Suprapubic skin (tissue), 4 donors: Measurements from ENCODE around the gene MARCHF3. TPM values are rescaled to one million over a fixed set of nuclear protein-coding genes. Genes with fewer than 3 reads are reported as not detected.

Source experiments
- DNase-seq, 2 donors: peaks; one replicate each; pipeline ENCODE4 v3.0.0-alpha.2; 2019; ENCODE audit warnings: low spot score in 2 of 2
- H3K27ac ChIP-seq: fragments of 200-600 bp; sonication (generic); one replicate; pipeline ENCODE4 v1.5.1; 2019
- H3K27me3 ChIP-seq: fragments of 200-600 bp; sonication (generic); one replicate; pipeline ENCODE4 v1.5.1; 2019
- H3K36me3 ChIP-seq: fragments of 200-600 bp; sonication (generic); one replicate; pipeline ENCODE4 v1.5.1; 2019
- H3K4me1 ChIP-seq: fragments of 200-600 bp; sonication (generic); one replicate; pipeline ENCODE4 v1.5.1; 2019
- H3K4me3 ChIP-seq: fragments of 200-600 bp; sonication (generic); one replicate; pipeline ENCODE4 v1.5.1; 2019; ENCODE audit warnings: mild to moderate bottlenecking
- H3K9me3 ChIP-seq: fragments of 200-600 bp; sonication (generic); one replicate; pipeline ENCODE4 v1.5.1; 2019
- EP300 ChIP-seq: sonication (generic); formaldehyde crosslinking; IDR thresholded peaks from one replicate; pipeline ENCODE4 v1.6.1; 2017; ENCODE audit warnings: antibody characterized with exemption
- POLR2A ChIP-seq, 2 donors: fragments of 450-650 bp; IDR thresholded peaks; one replicate each; pipeline ENCODE4 v1.6.1; 2017; ENCODE audit warnings: antibody characterized with exemption in 2 of 2, mild to moderate bottlenecking in 2 of 2, moderate library complexity in 2 of 2
- POLR2AphosphoS5 ChIP-seq, 3 donors: sonication (generic); formaldehyde crosslinking; IDR thresholded peaks; one replicate each; pipeline ENCODE4 v1.6.1; 2017; ENCODE audit warnings: antibody characterized with exemption in 3 of 3
- WGBS: methylation state at CpG from one replicate; pipeline ENCODE4 v1.1.5; 2018; 5-methylcytosine and 5-hydroxymethylcytosine counted together
- total RNA-seq, 4 donors: library from RNA; depleted of rRNA; stranded (reverse); fragments of >200 nt; gene quantifications; one replicate each; pipeline ENCODE4 v1.1.0, GENCODE V29; 2016
- TF ChIP-seq, protein P1 (sequence below), 2 donors: fragments of 200-600 bp in 1 of 2; fragments of 450-650 bp in 1 of 2; sonication (generic) in 1 of 2; IDR thresholded peaks; one replicate each; pipeline ENCODE4 v1.5.1; 2016 to 2019; ENCODE audit warnings: antibody characterized with exemption in 2 of 2, mild to moderate bottlenecking in 1 of 2, moderate library complexity in 1 of 2

The MARCHF3 gene
- total RNA-seq, 4 donors from 2014 or later = 13.9 to 34.8 (median 27.0) TPM

DNA sequence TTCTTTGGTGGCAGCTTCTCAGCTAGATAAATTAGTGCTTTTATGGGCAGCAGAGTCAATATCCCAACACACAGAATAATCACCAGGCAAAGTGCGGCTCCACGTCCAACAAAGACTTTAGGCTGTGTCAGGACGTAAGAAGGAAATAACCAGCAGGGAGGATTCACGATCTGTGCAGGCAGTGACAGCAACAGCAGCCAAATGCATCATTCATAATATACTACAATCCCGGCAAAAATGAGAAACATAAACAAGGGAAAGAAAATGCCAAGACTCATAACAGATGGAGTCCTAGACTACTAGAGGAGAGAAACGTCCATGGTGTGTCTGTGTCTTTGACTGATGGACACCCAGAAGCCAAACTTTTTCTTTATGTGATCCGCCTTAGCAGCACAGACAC lies 152.8 kb downstream of the MARCHF3 start:
- 73% methylated on average over 7 of the region's 7 CpGs for WGBS
- no peak overlapping the region for H3K4me3 ChIP-seq
- H3K4me1 ChIP-seq = no peaks in the 10 kb centered on the region
- no peak for DNase-seq
- TF ChIP-seq POLR2A (IDR thresholded peaks at IDR 0.05) = no peak
- no peak overlapping the region for H3K27ac ChIP-seq
- H3K27me3 ChIP-seq = no peaks in the 10 kb centered on the region
- H3K9me3 ChIP-seq = no peaks in the 10 kb centered on the region
- no peaks in the 10 kb centered on the region for H3K36me3 ChIP-seq

DNA sequence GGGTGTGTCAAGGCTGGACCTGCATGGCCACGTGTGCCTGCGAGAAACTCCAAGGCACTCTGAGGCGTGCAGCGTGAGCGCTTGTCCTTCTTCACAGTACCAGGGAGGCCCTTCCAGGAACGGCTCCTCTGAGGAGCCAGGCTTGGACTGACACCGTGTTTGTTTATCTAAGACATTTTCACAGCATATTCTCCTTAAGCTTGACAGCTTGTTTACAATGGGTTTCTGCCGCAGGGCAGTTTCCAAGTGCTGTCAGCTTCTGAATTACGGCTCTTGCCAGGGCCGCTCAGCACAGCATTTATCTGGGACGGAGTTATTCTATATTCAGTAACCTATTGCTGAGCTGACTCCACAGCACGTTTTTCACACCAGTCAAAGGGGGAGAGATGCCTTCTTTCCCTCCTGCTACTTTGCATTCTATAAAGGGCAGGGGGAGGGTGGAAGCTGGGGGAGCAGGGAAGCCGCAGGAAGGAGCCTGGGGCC lies 155.0 kb downstream of the MARCHF3 start:
- Histone ChIP-seq H3K27me3 (no peaks in the 10 kb centered on the region), H3K4me1 (no peaks in the 10 kb centered on the region), H3K36me3 (no peaks in the 10 kb centered on the region), H3K27ac (no peak overlapping the region), H3K9me3 (no peaks in the 10 kb centered on the region), H3K4me3 (no peak overlapping the region)
- no peak for DNase-seq
- 51% methylated on average over 7 of the region's 13 CpGs for WGBS
- TF ChIP-seq POLR2A (IDR thresholded peaks at IDR 0.05) (no peak), EP300 (no peak), POLR2AphosphoS5 (IDR thresholded peaks at IDR 0.05) (no peak)
- TF ChIP-seq, protein P1, sequence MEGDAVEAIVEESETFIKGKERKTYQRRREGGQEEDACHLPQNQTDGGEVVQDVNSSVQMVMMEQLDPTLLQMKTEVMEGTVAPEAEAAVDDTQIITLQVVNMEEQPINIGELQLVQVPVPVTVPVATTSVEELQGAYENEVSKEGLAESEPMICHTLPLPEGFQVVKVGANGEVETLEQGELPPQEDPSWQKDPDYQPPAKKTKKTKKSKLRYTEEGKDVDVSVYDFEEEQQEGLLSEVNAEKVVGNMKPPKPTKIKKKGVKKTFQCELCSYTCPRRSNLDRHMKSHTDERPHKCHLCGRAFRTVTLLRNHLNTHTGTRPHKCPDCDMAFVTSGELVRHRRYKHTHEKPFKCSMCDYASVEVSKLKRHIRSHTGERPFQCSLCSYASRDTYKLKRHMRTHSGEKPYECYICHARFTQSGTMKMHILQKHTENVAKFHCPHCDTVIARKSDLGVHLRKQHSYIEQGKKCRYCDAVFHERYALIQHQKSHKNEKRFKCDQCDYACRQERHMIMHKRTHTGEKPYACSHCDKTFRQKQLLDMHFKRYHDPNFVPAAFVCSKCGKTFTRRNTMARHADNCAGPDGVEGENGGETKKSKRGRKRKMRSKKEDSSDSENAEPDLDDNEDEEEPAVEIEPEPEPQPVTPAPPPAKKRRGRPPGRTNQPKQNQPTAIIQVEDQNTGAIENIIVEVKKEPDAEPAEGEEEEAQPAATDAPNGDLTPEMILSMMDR (IDR thresholded peaks at IDR 0.05) = no peak

DNA sequence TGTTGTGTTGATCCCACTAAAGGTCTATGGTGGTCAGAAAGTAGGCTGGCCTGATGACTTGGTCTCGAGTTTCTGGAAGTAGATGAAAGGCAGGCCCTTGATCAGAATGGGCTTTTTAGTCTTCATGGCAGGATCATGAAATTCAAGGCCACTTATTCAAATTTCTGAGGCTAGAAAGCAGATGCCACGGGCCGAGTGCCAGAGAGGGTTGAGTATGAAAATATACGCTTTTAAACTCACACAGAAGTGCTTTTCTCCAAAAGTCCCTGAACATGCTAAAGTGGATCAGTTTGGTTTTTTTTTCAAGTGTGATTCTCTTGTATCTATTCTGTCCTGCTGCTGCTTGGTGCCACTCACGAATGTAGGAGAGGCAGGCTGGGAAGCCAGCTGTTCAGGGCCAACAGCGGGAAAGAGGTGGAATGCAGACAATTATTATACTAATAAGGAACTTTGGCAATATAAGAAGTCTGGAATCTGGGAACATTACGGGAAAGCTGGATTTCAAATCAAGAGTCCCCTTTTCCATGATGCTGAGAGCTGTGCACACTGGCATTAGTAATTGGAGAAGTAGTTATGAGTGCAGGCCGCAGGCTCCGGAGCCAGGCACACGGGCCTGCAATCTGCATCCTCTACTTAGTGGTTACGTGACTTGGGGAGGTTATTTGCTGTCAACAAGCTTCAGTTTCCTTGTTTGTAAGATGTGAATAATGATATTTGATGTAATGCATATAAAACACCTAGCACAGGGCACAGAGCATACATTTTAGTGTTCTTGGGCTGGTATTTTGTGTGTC lies 157.6 kb downstream of the MARCHF3 start:
- no peak for DNase-seq
- H3K27ac ChIP-seq = no peak overlapping the region
- H3K4me1 ChIP-seq = peaks cover 8% of the 10 kb centered on the region
- H3K27me3 ChIP-seq = no peaks in the 10 kb centered on the region
- TF ChIP-seq POLR2AphosphoS5 (IDR thresholded peaks at IDR 0.05) = no peak
- TF ChIP-seq EP300 = no peak
- TF ChIP-seq POLR2A (IDR thresholded peaks at IDR 0.05) = no peak
- TF ChIP-seq, protein P1 (IDR thresholded peaks at IDR 0.05) = no peak
- WGBS = 58% methylated on average over 11 of the region's 11 CpGs
- H3K4me3 ChIP-seq = no peak overlapping the region
- H3K36me3 ChIP-seq = no peaks in the 10 kb centered on the region
- no peaks in the 10 kb centered on the region for H3K9me3 ChIP-seq

DNA sequence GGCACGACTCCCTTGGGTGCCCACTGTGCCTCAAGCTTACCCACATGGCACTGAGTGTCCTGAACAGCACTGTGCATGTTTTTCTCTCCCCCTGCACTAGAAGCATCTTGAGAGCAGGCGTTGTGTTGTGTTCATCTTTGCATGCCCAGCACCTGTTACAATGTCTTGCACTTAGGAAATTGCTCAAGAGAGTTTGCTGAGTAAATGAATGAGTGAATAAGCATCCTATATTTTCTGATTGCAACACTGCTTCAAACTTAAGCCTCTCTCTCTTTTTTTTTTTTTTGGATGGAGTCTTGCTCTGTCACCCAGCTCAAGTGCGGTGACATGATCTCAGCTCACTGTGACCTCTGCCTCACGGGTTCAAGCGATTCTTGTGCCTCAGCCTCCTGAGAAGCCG lies 158.9 kb downstream of the MARCHF3 start:
- no peaks in the 10 kb centered on the region for H3K9me3 ChIP-seq
- no peak for TF ChIP-seq EP300
- TF ChIP-seq, protein P1 (IDR thresholded peaks at IDR 0.05) = no peak
- TF ChIP-seq POLR2AphosphoS5 (IDR thresholded peaks at IDR 0.05) = no peak
- TF ChIP-seq POLR2A (IDR thresholded peaks at IDR 0.05) = no peak
- DNase-seq = no peak
- H3K27ac ChIP-seq = no peak overlapping the region
- 94% methylated on average over 6 of the region's 6 CpGs for WGBS
- peaks cover 8% of the 10 kb centered on the region for H3K4me1 ChIP-seq
- H3K27me3 ChIP-seq = no peaks in the 10 kb centered on the region
- no peak overlapping the region for H3K4me3 ChIP-seq
- no peaks in the 10 kb centered on the region for H3K36me3 ChIP-seq

DNA sequence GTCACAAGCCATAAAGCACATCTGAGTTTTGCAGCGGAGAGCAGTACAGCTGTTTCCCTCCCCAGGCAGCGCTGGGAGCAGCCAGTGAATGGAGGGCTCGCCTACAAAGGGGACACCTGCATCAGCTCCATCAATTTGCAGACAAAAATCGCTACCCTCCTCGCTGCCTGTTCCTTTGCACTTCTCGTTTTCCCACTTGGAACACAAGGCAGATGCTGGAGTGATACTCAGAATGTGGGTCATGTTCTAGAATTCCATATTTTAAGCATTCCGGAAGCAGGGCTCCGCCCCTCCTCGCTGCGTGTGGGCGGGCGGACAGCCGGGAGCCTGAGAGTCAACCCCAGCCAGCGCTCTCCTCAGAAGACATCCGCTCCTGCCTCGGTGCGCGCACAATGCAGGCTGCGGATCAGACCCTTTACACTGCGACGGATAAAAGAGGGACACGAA lies 161.3 kb downstream of the MARCHF3 start:
- Histone ChIP-seq H3K9me3 (no peaks in the 10 kb centered on the region), H3K4me1 (peaks cover 8% of the 10 kb centered on the region), H3K4me3 (peak overlapping the region; percentile 22), H3K27me3 (no peaks in the 10 kb centered on the region), H3K36me3 (no peaks in the 10 kb centered on the region), H3K27ac (no peak overlapping the region)
- 14% methylated on average over 21 of the region's 22 CpGs for WGBS
- TF ChIP-seq POLR2AphosphoS5 (IDR thresholded peaks at IDR 0.05) (no peak), EP300 (no peak), POLR2A (IDR thresholded peaks at IDR 0.05) (no peak)
- TF ChIP-seq, protein P1 (IDR thresholded peaks at IDR 0.05) = no peak
- no peak for DNase-seq
